A673 (cell line): ENCODE measurements around the gene EML2. TPM values are rescaled to one million over a fixed set of nuclear protein-coding genes. Genes with fewer than 3 reads are reported as not detected.
"Not testable (repeated sequence)": the region's sequence is repeated elsewhere in the genome, so short reads cannot be mapped to it uniquely, and the experiment has no call there.

Experiments
- BruUV-seq: library from RNA; stranded (reverse); fragments of 400-500 nt; replicated peaks from 2 replicates; lab custom pipeline; 2021; lab: Mats Ljungman, UMichigan
- CTCF ChIA-PET: fragments of 300-600 bp; sonication (Branson Sonifier 250); formaldehyde crosslinking; loops from one replicate; lab custom pipeline; 2022; ENCODE audit warnings: antibody characterized with exemption; lab: Charles Lee
- POLR2A ChIA-PET: fragments of 300-600 bp; sonication (Branson Sonifier 250); formaldehyde crosslinking; loops from one replicate; lab custom pipeline; 2022; ENCODE audit warnings: antibody characterized with exemption; ENCODE audit not compliant: low non-redundant PET; lab: Charles Lee
- DNase-seq: peaks from one replicate; pipeline ENCODE4 v3.0.0-alpha.2; 2015; ENCODE audit warnings: low spot score
- H3K27ac ChIP-seq: fragments of 200-600 bp; sonication (generic); 2 replicates; pipeline ENCODE4 v1.5.1; 2016; ENCODE audit warnings: mixed run types, low read depth, mild to moderate bottlenecking, mixed read lengths, antibody characterized with exemption, low read length; ENCODE audit not compliant: poor library complexity, severe bottlenecking
- H3K27me3 ChIP-seq: fragments of 200-600 bp; sonication (generic); replicated peaks from 2 replicates; pipeline ENCODE4 v1.6.1; 2017; ENCODE audit warnings: mixed run types, low read depth, mild to moderate bottlenecking, mixed read lengths, antibody characterized with exemption, low read length; ENCODE audit not compliant: insufficient read depth, poor library complexity
- H3K36me3 ChIP-seq: fragments of 200-600 bp; sonication (generic); 2 replicates; pipeline ENCODE4 v1.6.1; 2016; ENCODE audit warnings: mixed run types, mild to moderate bottlenecking, mixed read lengths, antibody characterized with exemption, low read length; ENCODE audit not compliant: insufficient read depth, poor library complexity, severe bottlenecking
- H3K4me1 ChIP-seq: fragments of 200-600 bp; sonication (generic); 2 replicates; pipeline ENCODE4 v1.6.1; 2017; ENCODE audit warnings: mixed run types, mild to moderate bottlenecking, mixed read lengths, antibody characterized with exemption, low read length; ENCODE audit not compliant: insufficient read depth, poor library complexity, severe bottlenecking
- H3K4me3 ChIP-seq: fragments of 200-600 bp; sonication (generic); 2 replicates; pipeline ENCODE4 v1.5.1; 2016; ENCODE audit warnings: low read depth, mixed run types, mild to moderate bottlenecking, mixed read lengths, low read length; ENCODE audit not compliant: poor library complexity, severe bottlenecking
- H3K9me3 ChIP-seq: fragments of 200-600 bp; sonication (generic); 2 replicates; pipeline ENCODE4 v1.6.1; 2016; ENCODE audit warnings: mixed run types, low read depth, mild to moderate bottlenecking, mixed read lengths, antibody characterized with exemption, low read length; ENCODE audit not compliant: poor library complexity, severe bottlenecking
- CTCF ChIP-seq: fragments of 300-800, 200-600 bp; sonication (generic); conservative IDR thresholded peaks from 2 replicates; pipeline ENCODE4 v1.5.1; 2017; ENCODE audit warnings: low read depth, mild to moderate bottlenecking, antibody characterized with exemption, low read length, moderate library complexity, mixed read lengths
- EZH2 ChIP-seq: fragments of 200-600 bp; sonication (generic); IDR thresholded peaks from 2 replicates; pipeline ENCODE4 v1.6.1; 2017; ENCODE audit warnings: borderline replicate concordance, low read depth, mild to moderate bottlenecking, mixed read lengths, antibody characterized with exemption, low read length; ENCODE audit not compliant: poor library complexity, severe bottlenecking
- intact Hi-C: fragments of 100-400 bp; cut with micrococcal nuclease; formaldehyde crosslinking; loops from one replicate; pipeline ENCODE4 v1.10.0; 2022; ENCODE audit not compliant: unreplicated experiment
- total RNA-seq: library from RNA; stranded (reverse); gene quantifications from 2 replicates; pipeline ENCODE4 v1.2.3, GENCODE V29; 2021

Gene EML2
- total RNA-seq, 1 experiment from 2014 or later, result 17.0 TPM

DNA sequence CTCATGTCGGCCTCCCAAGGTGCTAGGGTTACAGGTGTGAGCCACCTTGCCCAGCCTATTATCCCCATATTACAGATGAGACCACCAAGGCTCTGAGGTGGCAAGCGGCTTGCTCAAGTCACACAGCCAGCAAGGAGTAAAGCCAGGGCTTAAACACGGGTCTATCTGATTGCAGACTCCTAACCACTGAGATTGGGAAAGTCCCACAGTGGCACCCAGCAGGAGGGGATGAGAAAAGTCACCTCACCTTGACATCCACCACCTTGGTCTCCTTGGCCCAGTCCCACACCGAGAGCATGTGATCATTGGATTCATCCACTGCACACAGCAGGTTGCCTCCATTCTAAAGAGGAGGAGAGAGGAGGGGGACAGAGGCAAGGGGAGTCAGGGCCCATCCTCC, 9.5 kb downstream of the EML2 start:
- Histone ChIP-seq H3K27me3 (no peaks in the 10 kb centered on the region), H3K27ac (peak overlapping the region; percentile 54), H3K36me3 (no peaks in the 10 kb centered on the region), H3K9me3 (no peaks in the 10 kb centered on the region), H3K4me3 (no peak overlapping the region), H3K4me1 (peaks cover 8% of the 10 kb centered on the region)
- intact Hi-C loops, result no loop called here
- CTCF ChIA-PET, result interaction anchor here (0.8 kb wide), 1 partner anchor 12 kb away, joined by 11 read pairs; no protein-coding TSS in a partner anchor
- no peak for TF ChIP-seq CTCF
- TF ChIP-seq EZH2, result no peak
- POLR2A ChIA-PET, result interaction anchor here (0.7 kb wide), 1 partner anchor 12 kb away, joined by 12 read pairs; no protein-coding TSS in a partner anchor
- DNase-seq, result no peak
- no TSS peak for BruUV-seq

DNA sequence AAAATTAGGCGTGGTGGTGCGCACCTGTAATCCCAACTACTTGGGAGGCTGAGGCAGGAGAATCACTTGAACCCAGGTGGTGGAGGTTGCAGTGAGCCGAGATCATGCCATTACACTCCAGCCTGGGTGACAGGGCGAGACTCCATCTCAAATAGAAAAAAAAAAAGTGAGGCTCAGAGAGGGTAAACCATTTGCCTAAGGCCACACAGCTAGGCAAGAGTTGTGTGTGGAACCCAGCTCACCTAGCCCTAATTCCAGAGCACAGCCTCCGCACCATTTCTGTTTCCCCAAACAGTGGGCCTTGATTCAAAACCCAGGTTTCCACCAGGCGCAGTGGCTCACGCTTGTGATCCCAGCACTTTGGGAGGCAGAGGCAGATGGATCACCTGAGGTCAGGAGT, 11.0 kb downstream of the EML2 start:
- H3K27ac ChIP-seq, H3K4me3 ChIP-seq, H3K27me3 ChIP-seq, CTCF ChIA-PET, H3K9me3 ChIP-seq, H3K4me1 ChIP-seq, H3K36me3 ChIP-seq, BruUV-seq, POLR2A ChIA-PET, intact Hi-C loops, DNase-seq: not testable (repeated sequence)

DNA sequence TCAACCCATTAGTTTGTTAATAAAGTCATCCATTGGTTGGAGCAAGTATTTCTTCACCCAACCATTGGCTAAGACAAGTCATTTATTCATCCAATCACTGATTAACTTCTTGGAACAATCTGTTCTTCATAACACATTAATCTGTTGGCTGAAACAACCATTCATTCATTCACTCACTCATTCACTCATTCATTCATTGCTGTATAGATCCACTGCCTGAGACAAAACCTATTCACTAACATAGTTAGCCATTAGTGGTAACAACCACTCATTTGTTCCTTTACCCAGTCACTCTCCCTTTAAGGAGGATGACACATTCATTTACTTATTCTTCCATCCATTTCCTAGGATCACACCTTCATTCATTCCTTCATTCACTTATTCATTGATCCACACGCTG, 15.2 kb downstream of the EML2 start:
- H3K27ac ChIP-seq, result no peak overlapping the region
- TF ChIP-seq CTCF (no peak), EZH2 (no peak)
- ChIA-PET CTCF (no interaction called here), POLR2A (no interaction called here)
- no TSS peak for BruUV-seq
- H3K9me3 ChIP-seq, result no peaks in the 10 kb centered on the region
- H3K4me1 ChIP-seq, result no peaks in the 10 kb centered on the region
- DNase-seq, result no peak
- H3K27me3 ChIP-seq, result no peaks in the 10 kb centered on the region
- no peaks in the 10 kb centered on the region for H3K36me3 ChIP-seq
- no peak overlapping the region for H3K4me3 ChIP-seq
- intact Hi-C loops, result no loop called here

GRCh38 chr19:45621976-45622503, 17.2 kb downstream of the EML2 start:
- no TSS peak for BruUV-seq
- POLR2A ChIA-PET, result no interaction called here

More at GRCh38 chr19:45621976-45622503, 17.2 kb downstream of the EML2 start:
- no peaks in the 10 kb centered on the region for H3K9me3 ChIP-seq
- TF ChIP-seq EZH2, result no peak
- no peak for TF ChIP-seq CTCF
- CTCF ChIA-PET, result no interaction called here
- no peak overlapping the region for H3K27ac ChIP-seq
- H3K4me1 ChIP-seq, result no peaks in the 10 kb centered on the region
- H3K4me3 ChIP-seq, result no peak overlapping the region
- H3K27me3 ChIP-seq, result no peaks in the 10 kb centered on the region
- no peaks in the 10 kb centered on the region for H3K36me3 ChIP-seq
- DNase-seq, result no peak
- intact Hi-C loops, result no loop called here
